ENCODE results near the gene ZFR. TPM values are rescaled to one million over a fixed set of nuclear protein-coding genes. Genes with fewer than 3 reads are reported as not detected.

ZFR gene
- total and polyA plus RNA-seq, 2 donors from 2014 or later, result 25.7 to 65.2 TPM

GRCh38 chr5:32352685-32353084, 91.9 kb downstream of the ZFR start:
- no peak for DNase-seq
- Histone ChIP-seq H3K9me3 (ENCODE audit: control insufficient read depth in 2 of 3, insufficient read depth in 1 of 3, low read length in 3 of 3) (no peaks in the 10 kb centered on the region), H3K4me3 (ENCODE audit: low read length in 3 of 3) (no peak overlapping the region), H3K4me1 (ENCODE audit: control insufficient read depth in 2 of 3, insufficient read depth in 2 of 3, low read depth in 1 of 3, low read length in 3 of 3) (no peaks in the 10 kb centered on the region), H3K9ac (ENCODE audit: low read length in 3 of 3) (no peak overlapping the region), H3K27ac (ENCODE audit: low read depth in 2 of 2, low read length in 2 of 2) (no peak overlapping the region), H3K36me3 (ENCODE audit: control insufficient read depth in 2 of 3, insufficient read depth in 3 of 3, low read length in 3 of 3) (peaks cover 0 to 9% (median 2%) of the 10 kb centered on the region in 3 donors), H3K27me3 (ENCODE audit: control insufficient read depth, insufficient read depth, low read length) (no peaks in the 10 kb centered on the region)
- no peak for FAIRE-seq
- intact Hi-C loops (cut with DNase I), result no loop called here
- TF ChIP-seq CTCF (IDR thresholded peaks at IDR 0.05; ENCODE audit: borderline replicate concordance, extremely low read depth, insufficient read depth), result no peak

GRCh38 chr5:32346869-32347268, 97.7 kb downstream of the ZFR start:
- Histone ChIP-seq H3K4me1 (ENCODE audit: control insufficient read depth in 2 of 3, insufficient read depth in 2 of 3, low read depth in 1 of 3, low read length in 3 of 3) (no peaks in the 10 kb centered on the region), H3K9ac (ENCODE audit: low read length in 3 of 3) (no peak overlapping the region), H3K27me3 (ENCODE audit: control insufficient read depth, insufficient read depth, low read length) (no peaks in the 10 kb centered on the region), H3K36me3 (ENCODE audit: control insufficient read depth in 2 of 3, insufficient read depth in 3 of 3, low read length in 3 of 3) (no peaks in the 10 kb centered on the region), H3K9me3 (ENCODE audit: control insufficient read depth in 2 of 3, insufficient read depth in 1 of 3, low read length in 3 of 3) (no peaks in the 10 kb centered on the region), H3K4me3 (ENCODE audit: low read length in 3 of 3) (no peak overlapping the region), H3K27ac (ENCODE audit: low read depth in 2 of 2, low read length in 2 of 2) (no peak overlapping the region)
- no peak for FAIRE-seq
- TF ChIP-seq CTCF (IDR thresholded peaks at IDR 0.05; ENCODE audit: borderline replicate concordance, extremely low read depth, insufficient read depth), result no peak
- no peak for DNase-seq
- intact Hi-C loops (cut with DNase I), result no loop called here

GRCh38 chr5:32343058-32343672, 101.4 kb downstream of the ZFR start:
- no peak overlapping the region for H3K9ac ChIP-seq (ENCODE audit: low read length in 3 of 3)
- TF ChIP-seq CTCF (IDR thresholded peaks at IDR 0.05; ENCODE audit: borderline replicate concordance, extremely low read depth, insufficient read depth), result no peak
- no peak overlapping the region for H3K4me3 ChIP-seq (ENCODE audit: low read length in 3 of 3)
- peaks cover 0 to 4% (median 0%) of the 10 kb centered on the region in 3 donors for H3K9me3 ChIP-seq (ENCODE audit: control insufficient read depth in 2 of 3, insufficient read depth in 1 of 3, low read length in 3 of 3)
- DNase-seq, result no peak
- H3K27me3 ChIP-seq (ENCODE audit: control insufficient read depth, insufficient read depth, low read length), result no peaks in the 10 kb centered on the region
- no peak for FAIRE-seq
- H3K4me1 ChIP-seq (ENCODE audit: control insufficient read depth in 2 of 3, insufficient read depth in 2 of 3, low read depth in 1 of 3, low read length in 3 of 3), result no peaks in the 10 kb centered on the region
- intact Hi-C loops (cut with DNase I), result no loop called here
- H3K27ac ChIP-seq (ENCODE audit: low read depth in 2 of 2, low read length in 2 of 2), result no peak overlapping the region
- H3K36me3 ChIP-seq (ENCODE audit: control insufficient read depth in 2 of 3, insufficient read depth in 3 of 3, low read length in 3 of 3), result no peaks in the 10 kb centered on the region

- H3K4me3 ChIP-seq (ENCODE audit: low read length in 3 of 3), result no peak overlapping the region
- DNase-seq, result no peak
- no peaks in the 10 kb centered on the region for H3K36me3 ChIP-seq (ENCODE audit: control insufficient read depth in 2 of 3, insufficient read depth in 3 of 3, low read length in 3 of 3)
- no peak overlapping the region for H3K9ac ChIP-seq (ENCODE audit: low read length in 3 of 3)
- no peak overlapping the region for H3K27ac ChIP-seq (ENCODE audit: low read depth in 2 of 2, low read length in 2 of 2)
- intact Hi-C loops (cut with DNase I), result no loop called here
- no peaks in the 10 kb centered on the region for H3K4me1 ChIP-seq (ENCODE audit: control insufficient read depth in 2 of 3, insufficient read depth in 2 of 3, low read depth in 1 of 3, low read length in 3 of 3)
- FAIRE-seq, result no peak
- H3K9me3 ChIP-seq (ENCODE audit: control insufficient read depth in 2 of 3, insufficient read depth in 1 of 3, low read length in 3 of 3), result peaks cover 0 to 4% (median 0%) of the 10 kb centered on the region in 3 donors
- H3K27me3 ChIP-seq (ENCODE audit: control insufficient read depth, insufficient read depth, low read length), result no peaks in the 10 kb centered on the region
- TF ChIP-seq CTCF (IDR thresholded peaks at IDR 0.05; ENCODE audit: borderline replicate concordance, extremely low read depth, insufficient read depth), result no peak
These were observed 101.9 kb downstream of the ZFR start for GRCh38 chr5:32342656-32343055.

Data from kidney (tissue), 14 donors.